GM18868 (cell line): Measurements from ENCODE around the gene TMEM63B.
"Not testable (repeated sequence)": the region's sequence is repeated elsewhere in the genome, so short reads cannot be mapped to it uniquely, and the experiment has no call there.

Source experiments
- ATAC-seq: cut with Tn5 transposase; IDR thresholded peaks from one replicate; pipeline ENCODE4 v1.9.1; 2021; ENCODE audit warnings: mild to moderate bottlenecking, moderate library complexity; ENCODE audit not compliant: unreplicated experiment

Gene TMEM63B

DNA sequence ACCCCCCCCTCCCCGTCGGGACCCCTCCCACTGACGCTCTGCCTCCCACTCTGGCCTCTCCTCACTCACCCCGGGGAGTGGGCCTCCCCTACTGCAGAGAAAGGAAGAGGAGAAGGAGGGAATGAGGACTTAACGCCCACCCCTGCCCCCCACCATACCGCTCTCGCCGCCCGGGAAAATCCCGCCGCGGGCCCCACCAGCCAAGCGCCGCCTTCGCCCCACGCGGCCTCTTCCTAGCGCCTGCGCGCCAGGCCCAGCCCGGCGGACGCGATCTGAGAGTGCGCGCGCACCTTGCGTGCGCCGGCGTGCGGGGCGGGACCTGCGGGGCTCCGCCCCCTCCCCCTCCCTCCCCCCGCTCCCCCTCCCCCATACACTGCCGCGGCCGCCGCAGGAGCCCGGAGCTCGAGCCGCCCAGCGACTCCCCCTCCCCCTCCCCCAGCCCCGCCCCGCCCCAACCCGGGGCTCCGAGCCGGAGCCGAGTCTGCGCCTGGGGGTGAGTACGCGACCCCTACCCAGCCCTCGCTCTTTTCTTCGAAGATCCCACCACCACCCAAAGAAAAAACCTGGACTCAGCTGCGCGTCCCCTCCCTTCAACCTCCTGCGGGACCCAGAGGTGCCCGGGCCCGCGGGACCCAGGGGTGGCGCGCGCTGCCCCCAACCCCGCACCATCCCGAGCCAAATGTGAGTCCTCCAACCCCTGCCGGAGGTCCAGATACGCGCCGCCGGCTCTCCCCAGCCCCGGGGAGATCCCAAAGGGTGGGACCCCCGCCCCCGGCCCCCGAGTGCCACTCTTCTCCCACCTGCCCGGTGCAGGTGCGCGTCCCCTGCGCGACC is at the start of gene TMEM63B, which contains the start of gene MRPL14:
TMEM63B (plus strand) TSS at position 369 of the 834 bp plus-strand sequence. CDS start 7,031 bp downstream, outside the sequence.
MRPL14 (minus strand) TSS at position 267 of the 834 bp plus-strand sequence. CDS start 10,841 bp downstream, outside the sequence.
- peak; percentile 76 for ATAC-seq

DNA sequence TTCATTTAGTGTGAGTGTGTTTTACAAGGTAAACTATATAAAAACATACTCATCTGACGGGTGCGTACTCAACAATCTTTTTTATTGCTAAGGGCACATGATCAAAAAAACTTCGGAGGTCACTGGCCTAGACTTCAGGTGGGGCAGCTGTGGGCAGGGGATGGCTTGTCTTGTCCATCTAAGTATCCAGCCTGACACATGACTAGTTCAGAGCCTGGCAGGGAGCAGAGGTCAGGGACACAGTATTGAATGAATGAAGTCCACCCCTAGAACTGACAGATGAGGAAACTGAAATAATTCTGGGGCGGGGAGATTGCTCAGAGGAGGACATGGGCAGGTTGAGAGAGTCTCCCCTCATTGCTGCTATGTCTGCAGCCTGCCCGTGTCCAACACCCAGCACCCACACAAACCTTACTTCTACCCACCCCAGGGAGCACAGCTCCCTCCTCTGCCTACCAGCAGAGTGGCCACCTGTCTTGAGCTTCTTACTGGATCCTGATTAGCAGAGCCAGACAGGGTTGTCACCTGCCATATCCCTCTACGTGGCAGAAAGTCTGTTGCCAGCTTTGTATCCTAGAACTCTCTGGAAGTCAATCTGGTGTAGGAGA is 49.0 kb upstream of the TMEM63B start:
- no peak for ATAC-seq

DNA sequence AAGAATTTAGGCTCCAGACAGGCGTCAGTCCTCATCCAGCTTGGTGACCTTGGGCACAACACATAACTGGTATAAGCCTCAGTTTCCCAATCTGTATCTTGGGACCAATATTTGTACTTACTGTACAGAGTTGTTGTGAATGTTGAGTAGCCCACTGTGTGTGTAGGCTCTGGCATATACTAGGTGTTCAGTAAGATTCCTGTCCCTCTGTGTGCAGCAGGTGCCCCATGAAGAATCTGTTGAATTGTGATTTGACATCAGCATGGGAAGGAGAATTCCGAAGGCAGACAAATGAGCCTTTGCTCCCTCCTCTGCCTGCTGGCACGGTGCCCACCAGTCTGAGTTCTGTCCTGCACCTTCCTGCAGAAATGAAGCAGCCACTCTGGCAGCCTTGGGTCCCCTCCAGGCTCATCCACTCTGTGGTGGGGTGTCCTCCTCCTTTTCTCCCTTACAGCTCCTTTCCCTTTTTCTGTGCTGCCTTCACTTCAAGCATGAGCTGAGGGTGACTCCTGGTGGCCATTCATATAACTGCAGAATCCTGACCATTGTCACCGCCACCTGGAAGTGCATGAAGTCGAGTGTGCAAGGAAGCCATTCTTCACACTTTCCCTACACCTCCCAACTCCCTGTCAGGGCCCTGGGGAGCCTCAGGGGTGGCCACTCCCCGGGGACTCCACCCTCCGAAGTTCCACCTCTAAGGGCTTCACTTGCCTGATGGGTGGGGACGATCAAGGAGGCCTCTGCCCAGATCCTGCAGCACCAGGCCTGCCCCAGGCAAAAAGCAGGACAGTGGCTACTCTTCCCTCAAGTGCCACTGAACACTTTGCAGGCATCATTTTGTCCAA is 48.3 kb upstream of the TMEM63B start:
- no peak for ATAC-seq

GRCh38 chr6:44079672-44080071 is 47.7 kb upstream of the TMEM63B start:
- ATAC-seq, result no peak

GRCh38 chr6:44080561-44081521 is 46.5 kb upstream of the TMEM63B start:
- no peak for ATAC-seq

- ATAC-seq, result no peak
Measured at GRCh38 chr6:44081753-44082152, 45.6 kb upstream of the TMEM63B start.

GRCh38 chr6:44082872-44083321 is 44.5 kb upstream of the TMEM63B start:
- ATAC-seq, result no peak

DNA sequence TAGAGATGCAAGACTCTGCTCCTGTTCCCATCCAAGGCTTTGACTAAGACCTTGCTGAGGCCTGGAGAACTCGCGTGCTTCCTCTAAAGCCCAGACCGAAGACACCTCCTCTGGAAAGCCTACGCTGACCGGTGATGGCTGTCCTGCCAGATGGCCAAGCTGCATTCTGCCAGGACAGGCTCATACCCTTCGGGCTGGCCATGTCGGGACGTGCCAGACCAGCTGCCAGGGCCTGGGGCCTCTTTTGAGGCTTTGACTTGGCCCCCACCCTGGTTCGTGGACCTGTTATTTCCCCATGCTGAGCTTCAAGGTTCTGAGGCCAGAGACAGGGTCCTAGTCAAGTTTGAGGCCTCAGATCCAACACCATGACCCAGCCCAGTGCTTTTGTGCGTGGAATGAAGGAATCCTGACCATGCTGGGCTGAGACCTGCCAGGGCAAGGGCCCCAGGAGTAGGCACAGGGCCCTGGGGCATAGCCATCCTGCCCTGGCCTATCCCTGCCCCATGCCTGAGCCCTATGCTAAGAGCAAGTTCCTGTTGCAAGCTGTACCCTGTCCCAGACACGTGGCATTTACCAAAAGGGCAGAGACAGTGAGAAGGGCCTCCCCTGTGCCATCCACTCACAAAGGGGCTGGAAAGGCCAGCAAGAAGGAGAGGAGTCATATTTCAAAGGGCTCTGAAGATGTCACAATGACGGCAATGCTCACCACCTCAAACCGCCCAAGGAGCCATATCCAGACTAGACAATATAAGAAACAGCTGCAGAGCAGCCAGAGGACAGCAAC is 42.9 kb upstream of the TMEM63B start:
- ATAC-seq, result no peak

- no peak for ATAC-seq
Measured at GRCh38 chr6:44085219-44085618, 42.1 kb upstream of the TMEM63B start.

DNA sequence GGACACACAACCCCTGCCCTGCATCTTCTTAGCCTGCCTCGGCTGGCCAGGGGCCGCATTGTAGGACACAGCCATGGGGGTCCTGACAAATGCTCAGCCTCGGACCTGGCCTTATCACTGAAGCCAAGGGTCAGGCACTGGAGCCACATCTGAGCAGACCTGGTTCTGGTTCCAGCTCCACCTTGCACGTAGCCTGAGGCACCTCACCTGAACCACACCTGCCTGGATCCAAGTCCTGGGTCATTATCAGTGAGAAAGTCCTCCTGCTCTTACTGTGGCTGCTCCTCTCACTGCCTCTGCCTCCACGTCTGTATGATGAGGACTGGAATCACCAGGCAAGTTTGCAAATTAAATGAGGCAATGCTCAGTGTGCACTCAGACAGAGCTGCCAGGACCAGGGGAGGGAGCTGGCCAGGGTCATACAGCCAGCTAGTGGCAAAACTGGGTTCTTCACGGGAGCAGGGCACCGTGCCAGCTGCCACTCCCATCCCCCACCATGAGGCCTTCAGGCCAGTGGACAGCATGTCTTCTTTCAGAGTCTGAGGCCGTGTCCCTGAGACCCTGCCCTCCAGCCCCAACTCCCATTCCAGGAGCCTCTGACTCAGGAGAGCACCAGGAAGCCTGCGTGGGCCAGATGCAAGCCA is 40.3 kb upstream of the TMEM63B start:
- no peak for ATAC-seq

- no peak for ATAC-seq
Measured at GRCh38 chr6:44087623-44088022, 39.7 kb upstream of the TMEM63B start.

DNA sequence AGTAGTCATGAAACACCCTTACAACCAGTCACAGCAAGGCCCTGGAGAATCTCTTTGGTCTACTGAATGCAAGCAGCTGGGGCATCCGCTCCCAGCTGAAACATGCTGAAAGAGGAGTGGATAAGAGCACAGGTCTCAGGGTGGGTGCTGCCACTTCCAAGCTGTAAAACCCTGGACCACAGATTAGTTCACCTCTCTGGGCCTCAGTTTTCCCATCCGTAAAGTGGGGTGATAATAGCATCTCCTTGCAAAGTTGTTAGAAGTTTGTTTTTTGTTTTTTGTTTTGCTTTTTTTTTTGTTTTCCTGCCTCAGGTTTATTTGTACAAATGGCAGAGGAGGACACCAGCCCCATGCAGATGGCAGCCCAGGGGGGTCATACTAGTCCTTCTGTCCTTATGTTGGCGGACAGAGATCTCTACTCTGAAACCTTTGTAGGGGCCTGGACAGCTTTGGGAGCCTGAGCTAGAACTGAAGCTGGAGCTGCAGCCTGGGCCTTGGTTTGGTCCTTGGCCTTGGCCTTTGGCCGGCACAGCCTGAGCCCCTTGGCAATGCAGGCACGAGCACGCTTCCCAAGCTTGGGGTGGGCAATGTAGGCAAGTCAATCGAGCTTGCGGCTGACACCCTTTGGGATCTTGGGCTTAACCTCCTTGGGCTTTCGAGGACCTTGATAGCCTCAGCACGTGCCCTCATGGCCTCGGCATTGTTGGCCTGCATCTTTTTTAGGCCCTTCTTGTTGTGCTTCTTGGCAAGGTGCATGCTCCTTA is 38.3 kb upstream of the TMEM63B start:
- ATAC-seq, result no peak

GRCh38 chr6:44090465-44090864 is 36.9 kb upstream of the TMEM63B start:
- no peak for ATAC-seq

DNA sequence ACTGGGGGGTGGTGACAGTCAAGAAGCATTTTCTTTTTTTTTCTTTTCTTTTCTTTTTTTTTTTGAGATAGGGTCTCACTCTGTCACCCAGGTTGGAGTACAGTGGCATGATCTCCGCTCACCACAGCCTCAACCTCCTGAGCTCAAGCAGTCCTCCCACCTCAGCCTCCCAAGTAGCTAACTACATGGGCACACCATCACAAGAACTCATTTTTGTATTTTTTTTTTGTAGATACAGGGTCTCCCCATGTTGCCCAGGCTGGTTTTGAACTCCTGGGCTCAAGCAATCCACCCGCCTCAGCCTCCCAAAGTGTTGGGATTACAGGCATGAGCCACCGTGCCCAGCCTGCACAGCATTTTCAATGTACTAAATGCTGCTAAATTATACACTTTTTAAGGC is 36.0 kb upstream of the TMEM63B start:
- not testable (repeated sequence) for ATAC-seq

DNA sequence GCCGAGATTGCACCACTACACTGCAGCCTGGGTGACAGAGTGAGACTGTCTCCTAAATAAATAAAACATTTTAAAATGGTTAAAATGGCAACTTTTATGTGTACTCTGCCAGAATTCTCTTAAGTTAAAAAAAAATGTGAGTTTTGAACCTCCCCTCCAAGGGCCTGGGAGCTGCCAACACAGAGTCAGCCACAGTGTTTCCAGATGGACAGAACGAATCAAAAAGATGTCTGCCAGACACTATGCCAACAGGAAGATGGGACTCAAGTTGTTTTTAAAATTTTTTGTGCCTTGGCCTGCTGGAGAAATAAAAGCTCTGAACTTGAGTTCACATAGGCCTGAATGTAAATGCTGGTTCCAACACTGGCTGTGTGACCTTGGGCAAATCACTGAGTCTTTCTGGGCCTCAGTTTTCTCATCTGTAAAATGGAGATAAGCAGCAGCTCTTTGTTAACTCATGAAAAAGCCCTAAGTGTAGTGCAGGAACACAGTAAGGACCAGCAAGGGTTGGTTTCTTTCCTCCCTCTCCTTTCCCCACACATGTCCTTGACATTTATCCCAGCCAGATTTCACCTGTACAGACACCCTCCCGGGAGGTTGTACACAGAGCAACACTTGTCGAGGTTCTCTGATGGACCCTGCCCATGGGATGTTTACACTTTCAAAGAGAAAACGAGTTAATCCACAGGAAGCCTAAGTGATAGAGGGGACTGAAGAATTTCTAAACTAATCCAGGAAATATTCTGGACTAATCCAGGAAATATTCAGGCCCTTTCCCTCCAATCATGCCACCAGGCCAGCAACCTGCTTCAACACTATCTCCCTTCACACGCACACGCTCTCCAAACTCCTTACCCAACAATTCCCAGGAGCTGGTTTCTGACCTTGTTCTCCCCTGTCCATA is 35.1 kb upstream of the TMEM63B start:
- no peak for ATAC-seq

- ATAC-seq, result no peak
Measured at GRCh38 chr6:44093066-44093465, 34.3 kb upstream of the TMEM63B start.
